Keratinocyte (primary cell): Measurements from ENCODE around the gene DTNB.

Source experiments
- CTCF ChIP-seq, 3 experiments: IDR thresholded peaks in 1 of 3; conservative IDR thresholded peaks in 1 of 3; optimal IDR thresholded peaks in 1 of 3; 2 replicates in 2 of 3; 3 replicates in 1 of 3; pipeline versions ENCODE3 to v1.5.1; 2011; ENCODE audit warnings: low read length in 3 of 3, mild to moderate bottlenecking in 3 of 3, moderate library complexity in 2 of 3, control low read depth in 1 of 3, inconsistent platforms in 1 of 3; ENCODE audit not compliant: insufficient read depth in 2 of 3; ENCODE audit errors: extremely low read depth in 1 of 3
- EZH2 ChIP-seq: IDR thresholded peaks from one replicate; pipeline ENCODE4 v1.6.1; 2012; ENCODE audit warnings: inconsistent platforms, mild to moderate bottlenecking, low read length, moderate library complexity

GRCh38 chr2:25654801-25655200 is 18.6 kb downstream of the DTNB start:
- no peak for TF ChIP-seq CTCF (optimal IDR thresholded peaks at IDR 0.05 in 1 of 3, IDR thresholded peaks at IDR 0.05 in 1 of 3, conservative IDR thresholded peaks at IDR 0.05 in 1 of 3; ENCODE audit: extremely low read depth in 1 of 3, insufficient read depth in 2 of 3, low read length in 3 of 3)
- TF ChIP-seq EZH2 = no peak
